Adrenal gland (tissue), 5 donors: ENCODE results near the gene SHISA6.

ENCODE experiments used
- CTCF ChIP-seq, 6 experiments: fragments of 450-650 bp in 4 of 6; fragments of 200-600 bp in 2 of 6; sonication (generic) in 1 of 6; IDR thresholded peaks; 1 replicate in 5 of 6; 2 replicates in 1 of 6; pipeline versions ENCODE4 v1.5.1 to v1.8.0; 2016 to 2021; ENCODE audit warnings: antibody characterized with exemption in 6 of 6, mild to moderate bottlenecking in 2 of 6, moderate library complexity in 1 of 6
- POLR2A ChIP-seq, 2 donors: fragments of 450-650 bp; IDR thresholded peaks; one replicate each; pipeline ENCODE4 v1.6.1; 2017; ENCODE audit warnings: antibody characterized with exemption in 2 of 2, mild to moderate bottlenecking in 2 of 2, moderate library complexity in 1 of 2
- donor health status: DM: no; HTN: no; CAD: no.

- TF ChIP-seq CTCF (IDR thresholded peaks at IDR 0.05), result no peak
- no peak for TF ChIP-seq POLR2A (IDR thresholded peaks at IDR 0.05)
Measured at GRCh38 chr17:11459861-11460331, 218.9 kb downstream of the SHISA6 start.
